CD4-positive, alpha-beta T cell (primary cell): ENCODE measurements around the gene FCRL5. TPM values are rescaled to one million over a fixed set of nuclear protein-coding genes. Genes with fewer than 3 reads are reported as not detected.

Experiments
- ATAC-seq: fragments of 200-7000 bp; cut with Tn5 transposase; one replicate; pipeline ENCODE4 v1.10.0; 2022; ENCODE audit warnings: mild to moderate bottlenecking; ENCODE audit not compliant: poor library complexity
- CTCF ChIA-PET: fragments of 350-600 bp; sonication (Branson Sonifier 250); formaldehyde crosslinking; loops from one replicate; lab custom pipeline; 2021; ENCODE audit warnings: antibody characterized with exemption, inconsistent platforms; lab: Charles Lee
- POLR2A ChIA-PET: fragments of 350-600 bp; sonication (Branson Sonifier 250); formaldehyde crosslinking; loops from one replicate; lab custom pipeline; 2021; ENCODE audit warnings: antibody characterized with exemption, inconsistent platforms; lab: Charles Lee
- DNase-seq, 14 experiments: peaks; one replicate each; pipeline ENCODE4 v3.0.0-alpha.2; 2013 to 2020; ENCODE audit warnings: mixed read lengths in 2 of 14
- H3K27ac ChIP-seq, 2 donors: one replicate each; pipeline versions ENCODE4 v1.5.1 to v1.7.0; 2013; ENCODE audit warnings: low read length in 2 of 2, low read depth in 1 of 2, mild to moderate bottlenecking in 1 of 2
- H3K27me3 ChIP-seq, 2 experiments: 1 replicate in 1 of 2; 2 replicates in 1 of 2; pipeline versions ENCODE4 v1.6.1 to v1.7.0; 2013; ENCODE audit warnings: low read length in 2 of 2, control low read depth in 1 of 2, mild to moderate bottlenecking in 1 of 2, moderate library complexity in 1 of 2; ENCODE audit not compliant: insufficient read depth in 2 of 2, control insufficient read depth in 1 of 2
- H3K36me3 ChIP-seq: one replicate; pipeline ENCODE4 v1.6.1; 2013; ENCODE audit warnings: low read length, control low read depth; ENCODE audit not compliant: insufficient read depth
- H3K4me1 ChIP-seq: one replicate; pipeline ENCODE4 v1.6.1; 2013; ENCODE audit warnings: low read length, control low read depth; ENCODE audit not compliant: insufficient read depth
- H3K4me3 ChIP-seq: one replicate; pipeline ENCODE4 v1.5.1; 2013; ENCODE audit warnings: mild to moderate bottlenecking, low read length, moderate library complexity
- H3K9me3 ChIP-seq, 2 experiments: 1 replicate in 1 of 2; 2 replicates in 1 of 2; pipeline versions ENCODE4 v1.6.1 to v1.7.0; 2013; ENCODE audit warnings: low read length in 2 of 2, mild to moderate bottlenecking in 2 of 2, control low read depth in 1 of 2, moderate library complexity in 1 of 2; ENCODE audit not compliant: control insufficient read depth in 1 of 2, insufficient read depth in 1 of 2
- H3K27ac Mint-ChIP-seq: one replicate; pipeline ENCODE4 v1.8.0; 2020; ENCODE audit warnings: mixed read lengths
- H3K27me3 Mint-ChIP-seq: one replicate; pipeline ENCODE4 v1.8.0; 2021; ENCODE audit warnings: mixed read lengths
- H3K36me3 Mint-ChIP-seq: one replicate; pipeline ENCODE4 v1.8.0; 2021; ENCODE audit warnings: low read depth, mixed read lengths
- H3K4me1 Mint-ChIP-seq: one replicate; pipeline ENCODE4 v1.8.0; 2021; ENCODE audit warnings: low read depth, mixed read lengths
- H3K4me3 Mint-ChIP-seq: one replicate; pipeline ENCODE4 v1.8.0; 2020; ENCODE audit warnings: mild to moderate bottlenecking, mixed read lengths
- H3K9me3 Mint-ChIP-seq: one replicate; pipeline ENCODE4 v1.8.0; 2020; ENCODE audit warnings: mixed read lengths
- intact Hi-C, 2 experiments: fragments of 100-400 bp; cut with DNase I in 1 of 2; cut with micrococcal nuclease in 1 of 2; formaldehyde crosslinking; loops; one replicate each; pipeline versions ENCODE4 v1.15.1 to v1.9.0; 2023 to 2025; cut with DNase I, micrococcal nuclease
- total RNA-seq, 174 experiments: library from RNA in 2 of 174; stranded (reverse) in 2 of 174; gene quantifications; one replicate each; pipeline ENCODE4 v1.2.3 and lab custom pipeline; 2021 to 2026
- TF ChIP-seq, protein P1 (sequence below): fragments of 200-600 bp; IDR thresholded peaks from one replicate; pipeline ENCODE4 v1.8.0; 2022; ENCODE audit warnings: antibody characterized with exemption, mild to moderate bottlenecking

Gene FCRL5
- total RNA-seq, 2 experiments from 2014 or later, result not detected

DNA sequence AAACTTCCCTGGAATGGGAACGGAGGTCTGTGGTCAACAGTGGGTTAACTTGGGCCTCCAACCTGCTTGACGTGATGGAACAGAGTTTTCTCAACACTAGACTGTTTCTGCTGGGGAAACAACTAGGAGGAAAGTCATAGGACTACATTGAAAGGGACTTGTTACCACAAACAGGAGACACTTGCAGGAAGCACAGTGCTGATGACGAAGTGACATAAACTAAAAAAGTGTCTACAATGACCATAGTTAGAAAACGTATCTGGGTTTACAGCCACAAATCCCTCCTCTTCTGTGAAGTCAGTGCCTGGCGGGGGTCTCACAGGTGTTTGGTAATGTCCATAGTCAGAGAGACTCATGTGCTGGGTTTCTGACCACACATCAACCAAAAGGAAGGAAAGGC lies 86.3 kb downstream of the FCRL5 start:
- Mint-ChIP-seq H3K9me3 (no peaks in the 10 kb centered on the region), H3K4me3 (no peak overlapping the region), H3K27me3 (peaks cover 11% of the 10 kb centered on the region), H3K36me3 (no peaks in the 10 kb centered on the region), H3K27ac (no peak overlapping the region), H3K4me1 (no peaks in the 10 kb centered on the region)
- Histone ChIP-seq H3K4me3 (no peak overlapping the region), H3K27ac (no peak overlapping the region), H3K4me1 (no peaks in the 10 kb centered on the region), H3K36me3 (no peaks in the 10 kb centered on the region), H3K9me3 (no peaks in the 10 kb centered on the region), H3K27me3 (no peaks in the 10 kb centered on the region)
- ChIA-PET CTCF (no interaction called here), POLR2A (no interaction called here)
- TF ChIP-seq, protein P1, sequence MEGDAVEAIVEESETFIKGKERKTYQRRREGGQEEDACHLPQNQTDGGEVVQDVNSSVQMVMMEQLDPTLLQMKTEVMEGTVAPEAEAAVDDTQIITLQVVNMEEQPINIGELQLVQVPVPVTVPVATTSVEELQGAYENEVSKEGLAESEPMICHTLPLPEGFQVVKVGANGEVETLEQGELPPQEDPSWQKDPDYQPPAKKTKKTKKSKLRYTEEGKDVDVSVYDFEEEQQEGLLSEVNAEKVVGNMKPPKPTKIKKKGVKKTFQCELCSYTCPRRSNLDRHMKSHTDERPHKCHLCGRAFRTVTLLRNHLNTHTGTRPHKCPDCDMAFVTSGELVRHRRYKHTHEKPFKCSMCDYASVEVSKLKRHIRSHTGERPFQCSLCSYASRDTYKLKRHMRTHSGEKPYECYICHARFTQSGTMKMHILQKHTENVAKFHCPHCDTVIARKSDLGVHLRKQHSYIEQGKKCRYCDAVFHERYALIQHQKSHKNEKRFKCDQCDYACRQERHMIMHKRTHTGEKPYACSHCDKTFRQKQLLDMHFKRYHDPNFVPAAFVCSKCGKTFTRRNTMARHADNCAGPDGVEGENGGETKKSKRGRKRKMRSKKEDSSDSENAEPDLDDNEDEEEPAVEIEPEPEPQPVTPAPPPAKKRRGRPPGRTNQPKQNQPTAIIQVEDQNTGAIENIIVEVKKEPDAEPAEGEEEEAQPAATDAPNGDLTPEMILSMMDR, result no peak
- no peak for ATAC-seq
- DNase-seq, result no peak
- intact Hi-C loops, result no loop called here

Other genes with a start within 250 kb of the FCRL5 start
- not detected for gene FCRL4, start 45.6 kb upstream of the FCRL5 start, total RNA-seq
- 1 to 10 TPM in 1 of 2 experiments, under 1 TPM in 1; 0.99 to 1.1 TPM for gene FCRL3, start 148.3 kb upstream of the FCRL5 start, total RNA-seq
- under 1 TPM; 0.11 to 0.20 TPM for gene FCRL2, start 224.6 kb upstream of the FCRL5 start, total RNA-seq